Heart right ventricle (tissue), 16 donors: Measurements from ENCODE around the gene NUBPL. TPM values are rescaled to one million over a fixed set of nuclear protein-coding genes. Genes with fewer than 3 reads are reported as not detected.

ENCODE experiments used
- ATAC-seq, 8 donors: fragments of 200-7000 bp; cut with Tn5 transposase; one replicate each; pipeline ENCODE4 v1.9.1; 2020; ENCODE audit warnings: mild to moderate bottlenecking in 8 of 8, moderate library complexity in 8 of 8, moderate number of reproducible peaks in 1 of 8
- DNase-seq, 2 donors: peaks; one replicate each; pipeline ENCODE4 v3.0.0-alpha.2; 2020
- H3K27ac ChIP-seq, 10 donors: fragments of 200-600 bp; sonication (generic) in 2 of 10; one replicate each; pipeline versions ENCODE4 v1.5.0 to v1.8.0; 2020 to 2022; ENCODE audit warnings: mild to moderate bottlenecking in 3 of 10
- H3K27me3 ChIP-seq, 7 donors: fragments of 200-600 bp; one replicate each; pipeline ENCODE4 v1.8.0; 2021 to 2022; ENCODE audit warnings: mild to moderate bottlenecking in 2 of 7
- H3K36me3 ChIP-seq, 9 donors: fragments of 200-600 bp; sonication (generic) in 1 of 9; one replicate each; pipeline versions ENCODE4 v1.5.0 to v1.8.0; 2020 to 2022; ENCODE audit warnings: mild to moderate bottlenecking in 2 of 9
- H3K4me1 ChIP-seq, 9 donors: fragments of 200-600 bp; sonication (generic) in 1 of 9; one replicate each; pipeline versions ENCODE4 v1.5.0 to v1.8.0; 2020 to 2022; ENCODE audit warnings: mild to moderate bottlenecking in 4 of 9
- H3K4me3 ChIP-seq, 10 donors: fragments of 200-600 bp; sonication (generic) in 2 of 10; one replicate each; pipeline versions ENCODE4 v1.5.0 to v1.8.0; 2020 to 2022; ENCODE audit warnings: mild to moderate bottlenecking in 7 of 10, moderate library complexity in 2 of 10
- H3K9me3 ChIP-seq, 11 donors: fragments of 200-600 bp in 10 of 11; sonication (generic) in 2 of 11; one replicate each; pipeline versions ENCODE4 v1.5.0 to v1.8.0; 2013 to 2022; ENCODE audit warnings: mild to moderate bottlenecking in 2 of 11, control low read depth in 1 of 11, moderate library complexity in 1 of 11
- CTCF ChIP-seq, 9 donors: fragments of 200-600 bp; sonication (generic) in 2 of 9; IDR thresholded peaks; one replicate each; pipeline versions ENCODE4 v1.5.0 to v1.8.0; 2021 to 2022; ENCODE audit warnings: antibody characterized with exemption in 9 of 9, mild to moderate bottlenecking in 5 of 9, moderate library complexity in 1 of 9
- WGBS, 2 donors: extraction: QIAGEN DNeasy Blood & Tissue Kit; methylation state at CpG; one replicate each; pipeline ENCODE4 v1.1.7; 2013; ENCODE audit warnings: inconsistent platforms in 1 of 2; 5-methylcytosine and 5-hydroxymethylcytosine counted together
- intact Hi-C, 10 donors: fragments of 100-400 bp; cut with DNase I; formaldehyde crosslinking; loops; one replicate each; pipeline versions ENCODE4 v1.11.1 to v1.14.2; 2022
- polyA plus RNA-seq, 2 donors: library from polyadenylated mRNA; stranded (reverse); fragments of 200-250 nt; gene quantifications; one replicate each; pipeline ENCODE4 v1.2.3, GENCODE V29; 2013
- total RNA-seq, 10 donors: library from RNA; stranded (reverse); fragmentation: NEBNext Ultra II Directional in 3 of 10; extraction: Animal tissue kit (Norgen Biotek cat#: 25700) in 3 of 10; gene quantifications; one replicate each; pipeline versions ENCODE4 v1.2.1 to v1.2.4, GENCODE V29; 2021 to 2023
- donor health status: Arrhythmogenic right ventricular cardiomyopathy.
- donor health status: ischemic (EF 13 %, LVEDD 7.1; RV severe dilation, severe dysfunction).
- donor health status: healthy with polysubstance abuse.
- donor health status: DM: no; HTN: yes; CAD: no.
- donor health status: DM: no; HTN: no; CAD: no.
- donor health status: ischemic (EF 25% LVEDD 6.9; RV normal size, moderate dysfunction).
- donor health status: ischemic (EF 25% LVEDD 5.7; RV mildly dilated, moderate dysfunction).
- donor health status: healthy.
- donor health status: DM: yes; HTN: yes; CAD: no.
- donor health status: Ischemic cardiomyopathy.
- donor health status: ischemic (EF 35%, LVEDD 5.7; RV mildly dilated, moderate dysfunction).
- donor health status: nonischemic (EF 11% LVEDD 7.7; RV severe dilation, severe dysfunction).
- donor health status: DM: yes; HTN: yes; CAD: no.
- donor health status: PGD.
- donor health status: ischemic (EF 29% LVEDD 5.4; RV normal size, mild dysfunction).
- donor health status: nonischemic (EF 23%, LVEDD 6.1; RV moderate dilation, normal function).

The NUBPL gene
- total and polyA plus RNA-seq, 12 donors, result 4.0 to 32.0 (median 24.1) TPM

GRCh38 chr14:31758941-31759340 lies 197.7 kb downstream of the NUBPL start:
- H3K27ac ChIP-seq, result no peak overlapping the region
- H3K9me3 ChIP-seq, result peaks cover 0 to 4% (median 0%) of the 10 kb centered on the region in 11 donors
- TF ChIP-seq CTCF (IDR thresholded peaks at IDR 0.05), result no peak
- no peak for ATAC-seq
- intact Hi-C loops, result no loop called here
- H3K4me3 ChIP-seq, result no peak overlapping the region
- H3K36me3 ChIP-seq, result no peaks in the 10 kb centered on the region
- no peaks in the 10 kb centered on the region for H3K4me1 ChIP-seq
- no peaks in the 10 kb centered on the region for H3K27me3 ChIP-seq
- DNase-seq, result no peak
- 63 to 87% methylated on average over 3 of the region's 3 CpGs for WGBS, 2 donors

- no peaks in the 10 kb centered on the region for H3K27me3 ChIP-seq
- DNase-seq (no peak), ATAC-seq (no peak)
- no peaks in the 10 kb centered on the region for H3K36me3 ChIP-seq
- H3K27ac ChIP-seq, result no peak overlapping the region
- no peaks in the 10 kb centered on the region for H3K4me1 ChIP-seq
- intact Hi-C loops, result no loop called here
- no peak overlapping the region for H3K4me3 ChIP-seq
- 63 to 66% methylated on average over 3 of the region's 3 CpGs for WGBS, 2 donors
- peaks cover 0 to 2% (median 0%) of the 10 kb centered on the region in 11 donors for H3K9me3 ChIP-seq
- TF ChIP-seq CTCF (IDR thresholded peaks at IDR 0.05), result no peak
These were observed 199.1 kb downstream of the NUBPL start for GRCh38 chr14:31760277-31760676.

GRCh38 chr14:31761325-31761724 lies 200.1 kb downstream of the NUBPL start:
- Histone ChIP-seq H3K27me3 (no peaks in the 10 kb centered on the region), H3K27ac (no peak overlapping the region), H3K9me3 (no peaks in the 10 kb centered on the region), H3K4me1 (no peaks in the 10 kb centered on the region), H3K4me3 (no peak overlapping the region), H3K36me3 (no peaks in the 10 kb centered on the region)
- ATAC-seq (no peak), DNase-seq (no peak)
- intact Hi-C loops, result no loop called here
- no peak for TF ChIP-seq CTCF (IDR thresholded peaks at IDR 0.05)
- whole genome bisulfite sequencing, 2 donors, result 73 to 99% methylated on average over 4 of the region's 4 CpGs

GRCh38 chr14:31763041-31763440 lies 201.8 kb downstream of the NUBPL start:
- Histone ChIP-seq H3K4me1 (no peaks in the 10 kb centered on the region), H3K27me3 (no peaks in the 10 kb centered on the region), H3K27ac (no peak overlapping the region), H3K9me3 (no peaks in the 10 kb centered on the region), H3K4me3 (no peak overlapping the region), H3K36me3 (no peaks in the 10 kb centered on the region)
- TF ChIP-seq CTCF (IDR thresholded peaks at IDR 0.05), result no peak
- 93 to 94% methylated on average over 1 of the region's 1 CpG for WGBS, 2 donors
- intact Hi-C loops, result no loop called here
- ATAC-seq (no peak), DNase-seq (no peak)
